Hindlimb muscle (tissue), 1 donor: ENCODE results near the gene C2orf81. TPM values are rescaled to one million over a fixed set of nuclear protein-coding genes. Genes with fewer than 3 reads are reported as not detected.

Experiments
- polyA plus RNA-seq: library from polyadenylated mRNA; unstranded; fragments of 120-200 nt; gene quantifications from one replicate; pipeline ENCODE4 v1.2.1, GENCODE V29; 2013; ENCODE audit not compliant: insufficient read length

C2orf81 gene
- polyA plus RNA-seq, 1 donor = 2.7 TPM

Other genes with a start within 250 kb of the C2orf81 start
- gene MOB1A, start 242.7 kb downstream of the C2orf81 start, polyA plus RNA-seq = 41.3 TPM
- gene MTHFD2, start 223.0 kb downstream of the C2orf81 start, polyA plus RNA-seq = 23.1 TPM
- gene SLC4A5, start 78.2 kb downstream of the C2orf81 start, polyA plus RNA-seq = 2.9 TPM
- gene DCTN1, start 41.3 kb downstream of the C2orf81 start, polyA plus RNA-seq = 114 TPM
- 9.9 TPM for gene WDR54, start 111 bp upstream of the C2orf81 start, polyA plus RNA-seq
- 60.4 TPM for gene RTKN, start 20.3 kb upstream of the C2orf81 start, polyA plus RNA-seq
- 23.7 TPM for gene INO80B, start 33.5 kb upstream of the C2orf81 start, polyA plus RNA-seq
- gene WBP1, start 36.8 kb upstream of the C2orf81 start, polyA plus RNA-seq = 62.4 TPM
- gene MOGS, start 43.8 kb upstream of the C2orf81 start, polyA plus RNA-seq = 34.5 TPM
- gene MRPL53, start 51.1 kb upstream of the C2orf81 start, polyA plus RNA-seq = 93.4 TPM
- 11.3 TPM for gene CCDC142, start 61.4 kb upstream of the C2orf81 start, polyA plus RNA-seq
- 19.8 TPM for gene TTC31, start 61.5 kb upstream of the C2orf81 start, polyA plus RNA-seq
- 0.52 TPM for gene LBX2, start 78.0 kb upstream of the C2orf81 start, polyA plus RNA-seq
- 8.2 TPM for gene PCGF1, start 86.1 kb upstream of the C2orf81 start, polyA plus RNA-seq
- gene TLX2, start 92.8 kb upstream of the C2orf81 start, polyA plus RNA-seq = not detected
- 0.25 TPM for gene DQX1, start 104.6 kb upstream of the C2orf81 start, polyA plus RNA-seq
- gene AUP1, start 108.1 kb upstream of the C2orf81 start, polyA plus RNA-seq = 65.8 TPM
- 32.9 TPM for gene HTRA2, start 108.3 kb upstream of the C2orf81 start, polyA plus RNA-seq
- 7.8 TPM for gene LOXL3, start 132.3 kb upstream of the C2orf81 start, polyA plus RNA-seq
- gene DOK1, start 133.1 kb upstream of the C2orf81 start, polyA plus RNA-seq = 6.9 TPM
- 0.27 TPM for gene M1AP, start 226.7 kb upstream of the C2orf81 start, polyA plus RNA-seq
- gene SEMA4F, start 232.6 kb upstream of the C2orf81 start, polyA plus RNA-seq = 2.9 TPM